HG03521 (cell line): ENCODE measurements around the gene COLEC12.

ENCODE experiments used
- ATAC-seq: cut with Tn5 transposase; IDR thresholded peaks from one replicate; pipeline ENCODE4 v1.9.1; 2021; ENCODE audit warnings: mild to moderate bottlenecking, moderate library complexity; ENCODE audit not compliant: unreplicated experiment

Gene COLEC12

DNA sequence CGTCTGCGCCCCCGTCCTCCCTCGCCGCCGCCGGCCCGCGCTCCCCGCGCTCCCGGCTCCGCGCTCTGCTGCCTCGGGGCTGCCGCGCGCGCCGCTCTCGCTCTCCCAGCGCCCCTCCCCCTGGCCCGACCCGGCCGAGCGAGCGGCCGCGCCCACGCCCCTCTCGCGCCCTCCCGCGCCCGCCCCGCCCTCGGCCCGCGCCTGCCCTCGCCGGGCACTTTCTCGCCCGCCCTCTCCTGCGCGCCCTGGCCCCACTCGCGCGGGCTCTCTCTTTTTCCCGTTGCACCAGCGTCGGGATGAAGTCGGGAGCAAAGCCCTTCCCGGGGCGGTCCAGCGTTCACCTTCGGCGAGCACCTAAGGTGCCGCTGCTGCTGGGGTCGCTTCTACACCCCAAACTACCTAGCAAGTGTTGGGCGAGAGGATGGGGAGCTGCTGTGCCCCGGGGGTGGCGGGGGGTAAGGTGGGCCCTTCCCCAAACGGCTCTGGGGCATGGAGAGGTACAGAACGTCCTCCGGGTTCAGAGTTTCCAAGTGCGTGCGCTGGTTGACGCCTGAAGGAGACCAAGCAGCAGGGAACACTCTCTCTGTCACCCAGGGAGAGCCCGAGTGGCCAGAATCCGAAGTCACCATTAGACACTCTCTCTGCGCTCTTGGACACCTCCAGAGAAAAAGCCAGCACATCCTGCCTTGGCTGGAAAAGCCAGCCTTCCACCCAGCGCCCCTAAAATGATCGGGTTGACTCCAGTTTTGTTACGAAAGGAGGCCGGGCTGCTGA is at the start of gene COLEC12:
TSS of gene COLEC12 (minus strand) at position 70 of the 774 bp plus-strand sequence. CDS start 187 bp downstream, outside the sequence.
- ATAC-seq = no peak

DNA sequence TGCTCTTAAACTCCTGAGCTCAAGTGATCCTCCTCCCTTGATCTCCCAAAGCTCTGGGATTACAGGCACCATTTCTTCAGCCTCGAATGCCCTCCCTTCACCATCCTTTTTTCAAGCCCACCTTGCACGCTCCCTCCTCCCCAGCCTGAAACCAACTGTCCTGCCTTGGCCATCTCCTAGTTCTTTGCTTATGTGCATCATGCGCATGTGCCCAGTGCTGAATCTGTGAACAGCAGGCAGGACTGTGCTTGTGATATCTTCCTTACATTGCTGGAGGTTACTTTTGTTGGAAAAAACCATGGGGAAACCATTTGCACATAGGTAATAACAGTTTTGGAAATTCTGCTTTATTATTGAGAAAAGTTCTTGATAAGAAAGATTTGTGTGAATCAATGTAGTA is 49.5 kb upstream of the COLEC12 start:
- ATAC-seq = no peak

DNA sequence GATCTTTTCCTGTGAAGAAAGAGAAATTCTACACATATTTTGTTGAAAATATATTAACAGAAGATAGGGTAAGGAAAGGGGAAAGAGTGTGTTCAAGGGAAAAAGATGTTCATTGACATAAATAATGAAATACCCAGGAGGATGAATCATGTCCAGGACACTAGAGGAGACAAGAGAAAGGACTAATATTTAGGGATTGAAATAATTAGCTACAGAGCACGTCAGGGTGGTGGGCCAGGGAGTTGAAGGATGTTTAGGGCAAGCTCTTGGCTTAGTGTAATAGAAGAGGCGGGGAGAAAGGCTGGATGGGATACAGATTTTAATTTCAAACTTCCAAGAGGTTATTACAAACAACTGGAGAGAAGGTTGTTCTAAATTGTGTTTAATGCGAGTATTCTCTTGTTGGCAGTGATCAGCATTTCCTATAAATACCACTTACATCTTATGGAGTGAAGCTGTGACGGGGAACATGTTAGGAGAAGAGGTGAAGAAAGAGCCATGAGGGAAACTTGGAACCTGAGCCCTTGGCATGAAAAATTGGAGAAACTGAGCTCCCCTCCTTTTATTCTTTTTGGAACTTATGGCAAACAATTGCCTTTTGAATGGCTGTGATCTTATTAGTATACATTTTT is 43.1 kb upstream of the COLEC12 start:
- no peak for ATAC-seq

DNA sequence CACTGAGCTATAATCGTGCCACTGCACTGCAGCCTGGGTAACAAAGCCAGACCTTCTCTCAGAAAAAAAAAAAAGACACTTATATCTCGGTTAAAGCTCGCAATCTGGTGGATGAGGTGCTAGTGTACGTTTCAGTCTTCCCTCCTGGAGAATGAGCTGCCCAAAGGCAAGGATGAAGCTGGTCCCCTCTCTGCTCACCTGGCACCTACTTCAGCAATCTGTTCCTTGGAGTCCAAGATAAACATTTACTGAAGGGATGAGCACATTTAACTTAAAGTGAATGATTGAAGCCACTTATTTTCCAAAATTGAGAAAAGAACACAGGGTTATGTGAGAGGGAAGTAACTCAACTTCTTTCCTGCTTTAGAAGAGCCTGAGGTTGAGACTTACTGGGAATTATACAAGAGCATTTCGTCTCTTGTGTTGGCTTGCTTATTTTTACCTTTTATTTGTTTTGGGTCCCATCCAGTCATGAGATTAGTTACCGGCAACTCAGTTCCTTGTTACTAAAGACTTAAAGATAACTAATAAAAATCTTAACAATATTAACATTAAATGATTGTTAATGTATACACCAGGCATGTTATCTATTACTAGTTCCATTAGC is 33.6 kb upstream of the COLEC12 start:
- no peak for ATAC-seq

DNA sequence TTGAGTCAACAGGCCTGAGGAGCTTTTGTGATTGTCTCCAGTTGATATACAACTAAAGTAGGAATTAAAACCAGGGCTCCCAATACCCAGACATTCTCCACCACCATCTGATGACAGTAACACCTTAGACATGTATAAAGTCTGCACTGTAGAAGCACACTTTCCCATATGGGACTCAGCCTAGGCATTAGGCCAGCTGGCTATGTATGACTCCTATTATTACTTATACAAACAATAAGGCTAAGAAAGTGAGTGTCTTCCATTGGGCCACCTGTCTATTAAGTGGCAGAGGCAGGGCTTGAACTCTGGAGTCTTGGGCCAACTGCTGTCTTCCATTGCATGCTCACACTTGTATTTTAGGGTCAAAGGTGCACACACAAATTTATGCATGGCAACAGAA is 32.1 kb upstream of the COLEC12 start:
- ATAC-seq = no peak

DNA sequence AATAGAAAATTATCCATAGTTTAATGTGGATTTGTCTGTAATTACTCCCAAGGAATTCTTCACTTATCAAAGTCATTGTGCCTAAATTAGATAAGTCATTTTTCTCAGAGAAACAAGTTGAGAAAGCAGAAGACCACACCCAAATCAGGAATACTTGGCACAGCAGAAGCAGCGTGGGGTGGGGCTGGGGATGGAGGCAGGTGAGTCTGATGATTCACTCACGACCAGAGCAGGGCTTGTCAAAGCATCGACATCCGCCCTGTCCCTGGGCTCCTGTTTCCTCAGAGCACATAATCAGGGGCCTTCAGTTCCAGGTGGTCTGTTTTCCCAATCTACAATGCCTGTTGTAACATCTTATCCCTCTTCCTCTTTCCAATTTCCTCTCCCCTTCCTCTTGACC is 31.5 kb upstream of the COLEC12 start:
- no peak for ATAC-seq

DNA sequence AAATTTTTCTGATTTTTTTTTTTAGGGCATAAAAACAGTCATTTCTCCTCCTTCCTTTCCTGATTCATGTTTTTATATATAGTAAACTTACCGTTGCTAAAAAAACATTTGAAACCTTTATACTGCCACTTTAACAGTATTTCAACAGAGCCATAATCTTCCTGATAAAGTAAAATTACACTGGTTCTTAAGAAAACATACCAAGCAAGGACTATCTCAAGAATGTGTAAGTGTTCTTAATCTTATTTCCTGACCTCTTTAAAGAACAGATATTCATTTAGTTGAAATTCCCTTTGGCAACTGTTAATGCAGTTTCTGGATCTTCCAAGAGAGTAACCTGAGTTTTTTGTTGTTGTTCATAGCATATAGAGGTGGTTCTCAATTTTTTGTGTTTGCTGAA is 26.6 kb upstream of the COLEC12 start:
- no peak for ATAC-seq

DNA sequence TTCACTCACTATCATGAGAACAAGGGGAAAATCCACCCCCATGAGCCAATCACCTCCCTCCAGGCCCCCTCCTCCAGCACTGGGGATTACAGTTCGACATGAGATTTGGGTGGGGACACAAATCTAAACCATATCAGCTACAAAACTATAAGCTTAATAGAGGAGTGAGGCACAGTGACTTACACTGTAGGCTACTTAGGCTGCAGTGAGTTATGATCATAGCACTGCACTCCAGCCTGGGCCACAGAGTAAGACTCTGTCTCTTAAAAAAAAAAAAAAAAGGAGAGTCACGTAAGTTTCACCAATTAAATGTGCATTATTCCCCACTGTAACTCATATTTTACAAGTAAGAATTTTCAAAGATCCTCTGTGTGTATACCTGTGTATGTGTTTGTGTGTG is 26.2 kb upstream of the COLEC12 start:
- no peak for ATAC-seq

DNA sequence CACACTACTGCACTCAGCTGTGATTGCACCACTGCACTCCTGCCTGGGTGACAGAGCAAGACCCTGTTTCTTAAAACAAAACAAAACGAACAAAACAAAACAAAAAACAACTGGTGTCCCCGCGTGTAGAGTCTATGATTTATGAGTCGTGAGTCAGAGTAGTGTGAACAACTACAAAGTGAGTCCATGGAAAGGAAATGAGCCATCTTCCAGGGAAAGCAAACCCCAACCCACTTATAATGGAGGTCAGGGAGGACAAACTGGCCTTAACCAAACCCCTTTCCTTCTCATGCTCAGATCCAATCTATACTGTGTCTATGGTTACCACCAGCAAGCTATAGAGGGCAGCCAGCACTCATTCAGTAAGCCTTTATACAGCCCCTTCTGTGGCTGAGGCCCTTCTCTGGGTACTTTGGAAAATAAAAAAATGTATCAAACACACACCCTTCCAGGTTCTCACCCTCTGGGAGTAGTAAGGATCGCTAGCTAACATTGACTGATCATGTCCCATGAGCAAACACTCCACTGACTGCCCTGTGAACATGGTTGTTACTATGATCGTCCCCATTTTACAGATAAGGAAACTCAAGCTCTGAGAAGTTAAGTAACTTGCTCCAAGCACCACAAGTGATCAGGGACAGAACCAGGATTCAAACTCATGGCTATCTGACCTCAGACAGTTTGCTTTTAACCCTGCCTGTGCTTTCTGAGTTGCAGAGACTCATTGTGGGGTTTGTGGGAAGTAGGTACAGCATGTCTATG is 24.7 kb upstream of the COLEC12 start:
- ATAC-seq = no peak

DNA sequence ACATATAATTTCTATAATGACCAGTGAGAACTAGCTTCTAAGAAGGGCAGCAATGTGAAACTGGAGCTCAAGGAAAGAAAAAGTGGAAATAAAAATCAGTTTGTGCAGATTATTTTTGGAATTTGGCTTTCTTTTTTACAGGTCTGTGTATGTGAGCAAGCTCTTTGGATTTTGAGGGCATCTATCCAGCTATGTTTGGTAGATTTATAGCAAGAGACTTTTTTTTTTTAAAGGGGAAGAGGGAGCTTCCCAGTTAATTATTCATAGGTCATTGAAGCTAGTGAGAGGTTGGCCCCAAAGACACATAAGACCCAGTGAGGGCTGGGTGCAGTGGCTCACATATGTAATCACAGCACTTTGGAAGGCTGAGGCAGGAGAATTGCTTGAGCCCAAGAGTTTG is 24.0 kb upstream of the COLEC12 start:
- ATAC-seq = no peak

DNA sequence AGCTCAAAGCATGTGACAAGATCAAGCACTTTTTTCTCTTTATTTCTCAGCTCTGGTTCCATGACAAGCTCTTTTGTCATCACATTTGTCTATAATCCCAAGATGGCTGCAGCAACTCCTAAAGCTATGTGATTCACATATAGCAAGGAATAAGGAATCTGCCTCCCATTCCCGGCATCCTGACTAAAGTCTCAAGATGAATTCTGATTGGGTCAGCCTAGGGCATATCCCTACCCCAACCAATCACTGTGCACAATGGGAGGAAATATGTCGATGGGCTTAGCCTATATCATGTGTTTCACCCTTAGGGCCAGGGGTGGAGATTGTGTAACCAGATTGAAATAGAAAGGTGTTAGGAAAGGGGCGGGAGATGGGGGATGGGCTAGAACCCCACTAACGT is 23.1 kb upstream of the COLEC12 start:
- no peak for ATAC-seq

DNA sequence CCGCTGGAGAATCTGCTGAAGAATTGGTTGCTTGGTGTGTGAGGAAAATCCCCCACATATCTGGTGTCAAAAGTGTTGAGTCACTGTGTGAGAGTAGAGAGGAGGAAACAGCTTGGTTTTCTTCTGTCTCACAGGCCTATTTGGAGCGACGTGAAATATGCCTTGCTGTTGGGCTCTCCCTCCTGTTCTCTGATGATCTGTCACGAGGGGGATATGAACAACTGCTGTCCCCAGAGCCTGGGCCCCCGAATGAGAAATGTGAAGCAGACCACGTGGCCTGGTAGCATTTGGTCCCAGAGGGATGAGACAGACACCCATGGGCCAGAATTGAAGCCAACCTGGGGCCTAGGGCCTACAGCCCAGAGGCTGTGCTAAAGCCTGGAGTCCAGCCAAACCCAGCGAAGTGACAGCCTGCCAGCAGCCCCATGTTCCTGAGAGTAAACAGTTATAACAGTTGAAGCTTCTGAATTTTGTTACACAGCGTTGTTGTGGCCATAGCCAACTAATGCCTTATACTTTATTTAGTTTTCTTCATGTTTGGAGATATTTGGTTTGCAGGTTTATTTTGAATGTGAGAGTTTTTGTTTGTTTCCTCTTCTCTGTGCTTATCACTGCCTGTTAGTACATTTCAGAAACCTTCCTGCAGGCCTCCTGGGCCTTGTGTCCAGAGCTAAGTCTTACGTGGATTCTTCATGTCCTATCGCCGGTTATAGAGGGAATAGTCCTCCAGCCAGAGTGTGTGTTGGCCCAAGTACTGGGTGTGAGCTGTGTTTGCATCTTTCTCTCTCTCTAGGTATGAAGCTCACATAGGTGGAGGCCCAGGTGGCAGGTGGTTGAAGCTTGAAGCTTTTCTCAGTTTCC is 18.7 kb upstream of the COLEC12 start:
- peak; percentile 79 for ATAC-seq

DNA sequence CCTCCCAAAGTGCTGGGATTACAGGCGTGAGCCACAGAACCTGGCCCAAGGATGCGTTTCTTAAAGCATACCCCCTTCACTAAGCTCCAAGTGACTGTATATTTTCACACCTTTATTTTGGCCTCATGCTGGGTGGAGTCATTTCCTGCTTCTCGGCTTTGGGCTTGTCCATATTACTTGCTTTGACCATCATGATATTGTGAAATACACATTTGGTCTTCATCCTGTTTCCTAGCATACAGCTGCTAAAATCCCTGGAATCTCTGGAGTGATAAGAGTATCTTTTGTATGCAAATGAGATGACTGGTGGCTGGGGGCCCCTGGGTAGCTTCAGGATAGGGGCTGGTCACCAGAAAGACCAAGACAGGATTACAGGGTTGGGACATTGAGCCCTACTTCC is 17.6 kb upstream of the COLEC12 start:
- no peak for ATAC-seq

DNA sequence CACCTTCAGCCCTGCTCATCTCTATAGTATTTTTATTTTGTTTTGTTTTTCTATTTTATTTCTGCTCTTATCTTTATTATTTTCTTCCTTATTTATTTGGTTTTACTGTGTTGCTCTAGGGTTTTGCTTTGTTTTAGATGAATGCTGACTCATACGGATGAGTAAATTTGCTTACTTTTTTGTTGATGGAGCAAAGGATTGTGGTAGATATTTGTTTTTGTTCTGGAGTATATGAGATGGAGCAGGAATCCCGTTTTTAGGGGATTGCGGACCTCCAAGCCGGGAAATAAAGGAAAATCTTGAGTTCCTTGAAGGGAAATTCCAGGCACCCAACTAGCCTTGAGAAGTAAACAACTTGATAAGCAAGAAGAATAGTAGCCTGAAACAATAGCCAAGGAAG is 15.3 kb upstream of the COLEC12 start:
- ATAC-seq = no peak

DNA sequence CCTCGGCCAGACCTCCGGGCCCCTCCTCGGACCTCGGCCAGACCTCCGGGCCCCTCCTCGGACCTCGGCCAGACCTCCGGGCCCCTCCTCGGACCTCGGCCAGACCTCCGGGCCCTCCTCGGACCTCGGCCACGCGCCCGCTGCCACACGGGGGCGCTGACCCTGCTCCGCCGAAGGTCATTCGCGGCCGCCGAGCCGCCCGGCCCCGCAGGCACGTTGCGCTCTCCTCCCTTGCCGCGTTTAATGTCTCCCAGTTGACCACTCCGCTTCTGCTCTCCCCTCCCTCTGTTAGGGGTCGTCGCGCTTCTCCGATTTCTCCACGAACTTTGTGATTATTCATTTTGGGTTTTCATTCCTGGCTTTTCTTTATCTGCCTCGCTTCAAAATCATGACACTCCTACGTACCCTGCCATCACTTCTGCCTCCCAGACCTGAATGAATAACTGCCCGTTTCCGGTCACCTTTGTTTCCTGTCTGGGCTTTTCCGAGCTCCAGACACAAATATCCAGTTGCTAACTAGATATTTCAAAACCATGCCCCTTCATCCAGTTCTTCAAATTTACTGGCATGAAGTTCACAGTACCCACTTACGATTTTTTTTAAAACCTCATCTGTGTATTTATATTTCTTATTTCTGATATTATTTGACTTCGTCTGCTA is 14.8 kb upstream of the COLEC12 start:
- no peak for ATAC-seq

DNA sequence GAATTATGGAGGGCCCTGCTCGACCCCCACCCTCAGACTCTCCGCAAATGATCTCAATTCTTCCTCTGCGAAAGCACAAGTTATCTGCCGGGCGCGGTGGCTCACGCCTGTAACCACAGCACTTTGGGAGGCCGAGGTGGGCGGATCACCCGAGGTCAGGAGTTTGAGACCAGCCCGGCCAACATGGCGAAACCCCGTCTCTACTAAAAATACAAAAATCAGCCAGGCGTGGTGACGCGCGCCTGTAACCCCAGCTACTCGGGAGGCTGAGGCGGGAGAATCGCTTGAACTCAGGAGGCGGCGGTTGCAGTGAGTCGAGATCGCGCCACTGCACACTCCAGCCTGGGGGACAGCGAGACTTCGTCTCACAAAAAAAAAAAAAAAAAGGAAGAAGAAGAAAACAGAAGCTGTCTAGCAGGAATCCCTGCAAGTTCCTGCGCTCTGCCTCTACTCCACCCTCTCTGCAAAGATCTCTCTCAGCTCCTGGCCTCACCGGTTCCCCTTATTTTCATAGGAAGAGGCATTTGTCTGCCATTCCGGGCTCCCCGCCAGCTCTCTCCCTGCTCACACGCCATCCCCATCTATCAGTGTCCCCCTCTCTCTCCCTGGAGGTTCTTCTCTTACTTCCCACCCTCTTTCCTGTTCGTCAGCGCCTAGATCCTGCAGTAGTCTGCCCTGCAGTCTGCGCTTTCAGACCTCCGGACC is 13.5 kb upstream of the COLEC12 start:
- no peak for ATAC-seq

DNA sequence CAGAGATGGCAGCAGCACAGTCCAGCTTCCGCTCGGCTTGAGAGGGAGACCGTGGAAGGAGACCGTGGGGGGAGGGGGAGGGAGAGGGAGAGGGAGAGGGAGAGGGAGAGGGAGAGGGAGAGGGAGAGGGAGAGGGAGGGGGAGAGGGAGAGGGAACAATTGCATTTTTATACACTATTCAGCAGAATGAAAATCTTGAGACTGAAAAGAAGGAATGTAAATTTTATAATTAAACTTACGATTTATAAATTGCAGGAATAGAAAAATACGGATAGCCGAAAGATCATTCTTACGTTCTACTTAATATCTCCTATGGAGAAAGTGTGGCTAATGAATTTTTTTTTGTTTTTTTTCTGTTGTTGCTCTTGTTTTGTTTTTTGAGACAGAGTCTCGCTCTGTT is 12.5 kb upstream of the COLEC12 start:
- no peak for ATAC-seq

DNA sequence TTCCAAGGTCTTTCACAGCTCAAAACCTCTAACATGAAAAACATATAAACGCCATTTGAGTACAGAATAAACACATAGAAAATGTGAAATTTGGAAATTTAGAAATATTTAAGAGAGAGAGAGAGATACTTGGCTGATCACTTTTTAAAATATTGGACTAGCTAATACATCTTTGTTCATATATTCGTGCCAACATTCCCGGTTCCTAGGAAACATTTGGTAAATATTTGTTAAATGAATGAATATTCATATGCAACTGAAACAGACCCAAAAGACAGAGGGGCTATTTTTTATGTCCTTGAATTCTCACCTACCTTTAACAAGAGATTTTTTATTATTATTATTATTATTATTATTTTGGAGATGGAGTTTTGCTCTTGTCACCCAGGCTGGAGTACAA is 8.3 kb upstream of the COLEC12 start:
- no peak for ATAC-seq

DNA sequence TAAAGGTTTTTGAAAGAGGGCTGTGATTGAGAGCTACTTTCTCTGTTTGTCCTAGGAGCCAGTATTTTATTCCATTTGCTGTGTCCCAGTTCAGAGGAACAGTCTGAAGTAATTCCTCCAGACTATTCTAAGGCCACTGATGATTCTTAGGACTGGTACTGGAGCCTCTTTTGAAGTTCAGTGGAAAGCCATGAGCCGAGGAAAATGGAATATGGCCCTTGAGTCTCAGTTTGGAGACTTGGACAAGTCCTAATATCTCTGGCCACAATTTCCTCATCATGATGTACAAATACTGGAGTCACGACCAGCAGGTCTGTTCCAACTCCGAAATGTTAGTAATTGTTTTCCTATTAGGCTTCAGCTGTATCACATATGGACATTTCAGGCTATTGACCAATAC is 7.1 kb upstream of the COLEC12 start:
- no peak for ATAC-seq
